A549 (cell line): ENCODE results near the gene SYPL1. TPM values are rescaled to one million over a fixed set of nuclear protein-coding genes. Genes with fewer than 3 reads are reported as not detected.

ENCODE experiments used
- ATAC-seq, 2 experiments: fragments of 200-7000 bp in 1 of 2; fragments of >200 bp in 1 of 2; cut with Nextera tagmentation in 1 of 2; cut with Tn5 transposase in 1 of 2; 3 replicates each; pipeline versions ENCODE4 v1.8.0 to v1.9.1; 2018 to 2020; ENCODE audit warnings: mild to moderate bottlenecking in 1 of 2, moderate library complexity in 1 of 2
- CTCF ChIA-PET: fragments of 300-600 bp; sonication (Branson Sonifier 250); formaldehyde crosslinking; extraction: SDS; loops from one replicate; lab custom pipeline; 2021; ENCODE audit warnings: antibody characterized with exemption, inconsistent platforms; lab: Yijun Ruan, JAX
- POLR2A ChIA-PET: fragments of 350-600 bp; formaldehyde crosslinking; extraction: SDS; loops from one replicate; lab custom pipeline; 2021; ENCODE audit warnings: antibody characterized with exemption, inconsistent platforms; lab: Yijun Ruan, JAX
- DNase-seq, 2 experiments: peaks; one replicate each; pipeline versions ENCODE4 v3.0.0 to v3.0.0-alpha.2; 2011 to 2016; ENCODE audit warnings: low read depth in 1 of 2, low spot score in 1 of 2
- FAIRE-seq: peaks from 2 replicates; lab custom pipeline; 2011; peaks lifted over from hg19 to GRCh38; lab: Jason Lieb, UNC
- H3K27ac ChIP-seq, 2 experiments: fragments of >200 bp; sonication (Bioruptor Twin); formaldehyde crosslinking; 3 replicates each; pipeline ENCODE4 v1.5.1; 2016 to 2017
- H3K4me1 ChIP-seq: fragments of >200 bp; sonication (Bioruptor Twin); formaldehyde crosslinking; 3 replicates; pipeline ENCODE4 v1.6.1; 2016
- H3K4me2 ChIP-seq: fragments of >200 bp; sonication (Bioruptor Twin); formaldehyde crosslinking; 3 replicates; pipeline ENCODE4 v1.6.1; 2016
- H3K4me3 ChIP-seq: fragments of >200 bp; sonication (Bioruptor Twin); formaldehyde crosslinking; 3 replicates; pipeline ENCODE4 v1.5.1; 2016
- H3K9me3 ChIP-seq: fragments of >200 bp; sonication (Bioruptor Twin); formaldehyde crosslinking; 3 replicates; pipeline ENCODE4 v1.6.1; 2016
- CBX2 ChIP-seq: fragments of 200-600 bp; sonication (generic); IDR thresholded peaks from 2 replicates; pipeline ENCODE4 v1.6.1; 2016; ENCODE audit warnings: low read depth, mild to moderate bottlenecking, borderline replicate concordance
- CHD4 ChIP-seq: fragments of 200-600 bp; sonication (generic); IDR thresholded peaks from 2 replicates; pipeline ENCODE4 v1.6.1; 2016; ENCODE audit warnings: antibody characterized with exemption, mild to moderate bottlenecking, borderline replicate concordance
- EHF ChIP-seq: fragments of 250-450 bp; sonication (Bioruptor Pico); IDR thresholded peaks from 2 replicates; pipeline ENCODE4 v1.5.0; 2020; ENCODE audit warnings: mild to moderate bottlenecking
- ESRRA ChIP-seq: fragments of 150-350 bp; IDR thresholded peaks from 2 replicates; pipeline ENCODE4 v1.6.1; 2014; ENCODE audit warnings: mild to moderate bottlenecking, low read length, borderline replicate concordance
- FOSL2 ChIP-seq, 2 experiments: fragments of 450-650 bp in 1 of 2; fragments of >200 bp in 1 of 2; sonication (Bioruptor Twin) in 1 of 2; formaldehyde crosslinking; IDR thresholded peaks; 2 replicates each; pipeline versions ENCODE4 v1.5.0 to v1.6.1; 2016 to 2020; ENCODE audit warnings: mild to moderate bottlenecking in 1 of 2, moderate library complexity in 1 of 2
- GATA3 ChIP-seq: IDR thresholded peaks from 2 replicates; pipeline ENCODE4 v1.6.1; 2012; ENCODE audit warnings: borderline replicate concordance
- HDAC2 ChIP-seq: fragments of 200-600 bp; sonication (generic); IDR thresholded peaks from 2 replicates; pipeline ENCODE4 v1.6.1; 2016
- JUN ChIP-seq, 2 experiments: fragments of >200 bp; sonication (Bioruptor Twin); formaldehyde crosslinking; IDR thresholded peaks; 2 replicates in 1 of 2; 3 replicates in 1 of 2; pipeline ENCODE4 v1.6.1; 2016 to 2017
- KDM5A ChIP-seq: fragments of 200-600 bp; sonication (generic); IDR thresholded peaks from 2 replicates; pipeline ENCODE4 v1.6.1; 2016; ENCODE audit warnings: antibody characterized with exemption, mild to moderate bottlenecking
- NFE2L2 ChIP-seq: fragments of 150-350 bp; conservative IDR thresholded peaks from 2 replicates; pipeline ENCODE4 v1.6.1; 2014; ENCODE audit warnings: low read length
- NPAS2 ChIP-seq: fragments of 250-450 bp; sonication (Bioruptor Pico); IDR thresholded peaks from 2 replicates; pipeline ENCODE4 v1.8.0; 2022; ENCODE audit warnings: mild to moderate bottlenecking, moderate library complexity, borderline replicate concordance
- PHF8 ChIP-seq: fragments of 200-600 bp; sonication (generic); IDR thresholded peaks from 2 replicates; pipeline ENCODE4 v1.6.1; 2016; ENCODE audit warnings: low read depth, mild to moderate bottlenecking, antibody characterized with exemption, moderate library complexity, borderline replicate concordance
- POLR2AphosphoS2 ChIP-seq: conservative IDR thresholded peaks from 2 replicates; pipeline ENCODE4 v1.6.1; 2012; ENCODE audit warnings: low read length, improper control_type of control experiment, inconsistent platforms
- TFCP2L1 ChIP-seq: fragments of 250-450 bp; sonication (Bioruptor Pico); IDR thresholded peaks from 2 replicates; pipeline ENCODE4 v1.5.0; 2021; ENCODE audit warnings: mild to moderate bottlenecking
- WGBS: methylation state at CpG from one replicate; pipeline ENCODE4 v1.1.6; 2017; ENCODE audit errors: missing lambda C conversion rate; 5-methylcytosine and 5-hydroxymethylcytosine counted together
- polyA plus RNA-seq, 4 experiments: library from polyadenylated mRNA; depleted of rRNA in 3 of 4; stranded (reverse); fragments of >200 nt; fragmentation: RNase III in 1 of 4; extraction: RNeasy Plus Mini Kit Qiagen cat#74134 plus additional on column Dnase treatment in 1 of 4; gene quantifications; 2 replicates in 3 of 4; 3 replicates in 1 of 4; pipeline ENCODE4 v1.2.3, GENCODE V29; 2011 to 2017
- TF ChIP-seq, protein P1 (sequence below): IDR thresholded peaks from 2 replicates; pipeline ENCODE4 v1.6.1; 2012
- TF ChIP-seq, protein P2 (sequence below): fragments of >200 bp; sonication (Bioruptor Twin); formaldehyde crosslinking; IDR thresholded peaks from 3 replicates; pipeline ENCODE4 v1.5.1; 2016
- TF ChIP-seq, protein P3 (sequence below): fragments of 250-450 bp; sonication (Bioruptor Pico); IDR thresholded peaks from 2 replicates; pipeline ENCODE4 v1.5.0; 2020; ENCODE audit warnings: low read depth, mild to moderate bottlenecking, moderate library complexity
- TF ChIP-seq, protein P4 (sequence below): fragments of 450-650 bp; IDR thresholded peaks from 2 replicates; pipeline ENCODE4 v1.6.1; 2014; ENCODE audit warnings: antibody characterized with exemption

The SYPL1 gene
- polyA plus RNA-seq, 2 of the 4 experiments (the other 2 are of a cell fraction) = 102 to 131 TPM

DNA sequence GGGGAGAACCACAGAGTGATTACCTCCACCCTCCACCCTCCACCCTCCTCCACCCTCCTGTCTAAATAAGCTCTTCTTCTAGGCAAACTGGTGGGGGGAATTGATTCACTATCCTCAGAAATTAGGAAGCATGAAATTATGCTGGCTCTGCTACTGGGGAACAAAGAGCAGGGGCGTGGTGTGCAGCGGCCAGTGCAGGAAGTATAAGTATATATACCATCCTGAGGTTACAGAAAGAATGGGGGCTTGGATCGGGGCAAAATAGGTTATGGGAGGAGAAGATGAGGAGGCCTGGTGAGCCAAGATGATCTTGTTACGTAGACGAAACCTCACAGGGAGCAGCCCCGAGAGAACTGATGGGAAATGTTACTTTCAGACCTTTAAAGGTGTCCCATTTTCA lies 49.1 kb downstream of the SYPL1 start (continued):
- TF ChIP-seq FOSL2 (IDR thresholded peaks at IDR 0.05) (no peak), FOSL2 (CRISPR knock-in tag; IDR thresholded peaks at IDR 0.05) (no peak), ESRRA (no peak)

DNA sequence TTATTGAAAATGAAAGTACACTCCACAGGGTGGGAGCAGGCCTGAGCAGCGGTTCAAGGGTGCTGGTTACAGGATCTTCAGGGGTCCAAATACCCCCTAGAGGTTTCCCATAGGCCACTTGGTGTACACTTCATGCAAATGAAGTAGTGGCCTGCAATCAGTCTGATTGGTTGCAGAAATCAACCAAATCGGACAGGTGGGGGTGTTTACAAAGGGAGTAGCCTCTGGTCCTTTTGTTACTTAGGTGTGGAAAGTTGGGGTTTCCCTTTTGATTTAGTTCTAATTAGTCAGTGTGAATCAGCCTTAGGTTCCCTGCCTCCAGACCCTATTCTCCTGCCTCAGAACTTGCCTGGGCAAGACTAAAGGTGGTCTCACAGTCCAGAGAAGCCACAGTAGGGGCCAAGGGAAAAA lies 49.6 kb downstream of the SYPL1 start:
- Histone ChIP-seq H3K9me3 (no peaks in the 10 kb centered on the region), H3K4me2 (no peak overlapping the region), H3K4me3 (no peak overlapping the region), H3K4me1 (peaks cover 31% of the 10 kb centered on the region), H3K27ac (peak overlapping the region in 1 of 2 experiments; percentile 45; a peak in 3 of 6 replicates)
- no peak for FAIRE-seq
- ATAC-seq = no peak
- 70% methylated on average over 2 of the region's 2 CpGs for WGBS
- TF ChIP-seq GATA3 (no peak), HDAC2 (no peak), KDM5A (no peak), FOSL2 (IDR thresholded peaks at IDR 0.05) (no peak), FOSL2 (CRISPR knock-in tag; IDR thresholded peaks at IDR 0.05) (no peak), EHF (no peak), NPAS2 (no peak), POLR2AphosphoS2 (no peak), CBX2 (no peak)
- TF ChIP-seq, protein P1, sequence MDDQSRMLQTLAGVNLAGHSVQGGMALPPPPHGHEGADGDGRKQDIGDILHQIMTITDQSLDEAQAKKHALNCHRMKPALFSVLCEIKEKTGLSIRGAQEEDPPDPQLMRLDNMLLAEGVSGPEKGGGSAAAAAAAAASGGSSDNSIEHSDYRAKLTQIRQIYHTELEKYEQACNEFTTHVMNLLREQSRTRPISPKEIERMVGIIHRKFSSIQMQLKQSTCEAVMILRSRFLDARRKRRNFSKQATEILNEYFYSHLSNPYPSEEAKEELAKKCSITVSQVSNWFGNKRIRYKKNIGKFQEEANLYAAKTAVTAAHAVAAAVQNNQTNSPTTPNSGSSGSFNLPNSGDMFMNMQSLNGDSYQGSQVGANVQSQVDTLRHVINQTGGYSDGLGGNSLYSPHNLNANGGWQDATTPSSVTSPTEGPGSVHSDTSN = no peak
- TF ChIP-seq, protein P2, sequence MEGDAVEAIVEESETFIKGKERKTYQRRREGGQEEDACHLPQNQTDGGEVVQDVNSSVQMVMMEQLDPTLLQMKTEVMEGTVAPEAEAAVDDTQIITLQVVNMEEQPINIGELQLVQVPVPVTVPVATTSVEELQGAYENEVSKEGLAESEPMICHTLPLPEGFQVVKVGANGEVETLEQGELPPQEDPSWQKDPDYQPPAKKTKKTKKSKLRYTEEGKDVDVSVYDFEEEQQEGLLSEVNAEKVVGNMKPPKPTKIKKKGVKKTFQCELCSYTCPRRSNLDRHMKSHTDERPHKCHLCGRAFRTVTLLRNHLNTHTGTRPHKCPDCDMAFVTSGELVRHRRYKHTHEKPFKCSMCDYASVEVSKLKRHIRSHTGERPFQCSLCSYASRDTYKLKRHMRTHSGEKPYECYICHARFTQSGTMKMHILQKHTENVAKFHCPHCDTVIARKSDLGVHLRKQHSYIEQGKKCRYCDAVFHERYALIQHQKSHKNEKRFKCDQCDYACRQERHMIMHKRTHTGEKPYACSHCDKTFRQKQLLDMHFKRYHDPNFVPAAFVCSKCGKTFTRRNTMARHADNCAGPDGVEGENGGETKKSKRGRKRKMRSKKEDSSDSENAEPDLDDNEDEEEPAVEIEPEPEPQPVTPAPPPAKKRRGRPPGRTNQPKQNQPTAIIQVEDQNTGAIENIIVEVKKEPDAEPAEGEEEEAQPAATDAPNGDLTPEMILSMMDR = no peak
- CTCF ChIA-PET = interaction anchor here (17.2 kb wide), 1 partner anchor 97 kb away, joined by 487 read pairs; no protein-coding TSS in a partner anchor
- no peak for DNase-seq
- POLR2A ChIA-PET = no interaction called here

DNA sequence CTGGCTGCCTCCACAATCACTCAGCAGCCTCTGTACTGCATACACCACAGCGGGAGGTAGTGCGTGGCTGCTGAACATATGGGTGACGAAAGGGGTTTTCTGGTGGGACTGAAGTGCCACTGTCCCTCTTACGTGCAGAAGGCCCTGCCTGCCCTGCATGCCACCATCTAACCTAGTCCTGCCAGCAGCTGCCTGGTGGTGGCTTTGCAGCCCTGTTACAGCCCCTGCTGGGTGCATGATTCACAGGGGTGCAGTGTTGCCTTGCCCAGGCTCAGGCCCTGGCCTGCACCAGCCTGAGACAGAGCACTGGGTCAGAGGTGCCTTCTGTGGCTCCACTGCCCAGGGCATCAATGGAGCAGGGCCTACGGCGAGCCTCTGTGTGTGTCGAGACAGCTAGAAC lies 50.1 kb downstream of the SYPL1 start:
- ATAC-seq = no peak
- TF ChIP-seq, protein P3, sequence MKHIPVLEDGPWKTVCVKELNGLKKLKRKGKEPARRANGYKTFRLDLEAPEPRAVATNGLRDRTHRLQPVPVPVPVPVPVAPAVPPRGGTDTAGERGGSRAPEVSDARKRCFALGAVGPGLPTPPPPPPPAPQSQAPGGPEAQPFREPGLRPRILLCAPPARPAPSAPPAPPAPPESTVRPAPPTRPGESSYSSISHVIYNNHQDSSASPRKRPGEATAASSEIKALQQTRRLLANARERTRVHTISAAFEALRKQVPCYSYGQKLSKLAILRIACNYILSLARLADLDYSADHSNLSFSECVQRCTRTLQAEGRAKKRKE = no peak
- no peak for TF ChIP-seq NFE2L2
- no peak for TF ChIP-seq POLR2AphosphoS2
- no peak for TF ChIP-seq TFCP2L1
- no peak for TF ChIP-seq ESRRA
- TF ChIP-seq, protein P4, sequence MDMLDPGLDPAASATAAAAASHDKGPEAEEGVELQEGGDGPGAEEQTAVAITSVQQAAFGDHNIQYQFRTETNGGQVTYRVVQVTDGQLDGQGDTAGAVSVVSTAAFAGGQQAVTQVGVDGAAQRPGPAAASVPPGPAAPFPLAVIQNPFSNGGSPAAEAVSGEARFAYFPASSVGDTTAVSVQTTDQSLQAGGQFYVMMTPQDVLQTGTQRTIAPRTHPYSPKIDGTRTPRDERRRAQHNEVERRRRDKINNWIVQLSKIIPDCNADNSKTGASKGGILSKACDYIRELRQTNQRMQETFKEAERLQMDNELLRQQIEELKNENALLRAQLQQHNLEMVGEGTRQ = no peak
- TF ChIP-seq CHD4 = no peak
- TF ChIP-seq PHF8 = no peak
- TF ChIP-seq NPAS2 = no peak
- no peak for TF ChIP-seq FOSL2 (IDR thresholded peaks at IDR 0.05)
- TF ChIP-seq FOSL2 (CRISPR knock-in tag; IDR thresholded peaks at IDR 0.05) = no peak
- no peak for TF ChIP-seq JUN (IDR thresholded peaks at IDR 0.05)
- TF ChIP-seq, protein P2 = no peak
- TF ChIP-seq, all 56 proteins: peak for 0
- ChIA-PET CTCF (interaction anchor here (0.6 to 17.2 kb wide), 3 partner anchors 40 to 530 kb away, joined by 3 to 487 read pairs (median 3); no protein-coding TSS in a partner anchor), POLR2A (no interaction called here)
- Histone ChIP-seq H3K9me3 (no peaks in the 10 kb centered on the region), H3K4me1 (peaks cover 31% of the 10 kb centered on the region), H3K4me2 (no peak overlapping the region), H3K4me3 (no peak overlapping the region), H3K27ac (peak overlapping the region in 1 of 2 experiments; percentile 45; a peak in 1 of 6 replicates)
- FAIRE-seq = no peak
- 91% methylated on average over 6 of the region's 7 CpGs for WGBS
- DNase-seq = no peak
